ENCODE results near the gene AURKAIP1.
A peak's percentile ranks its signal among the peaks of the same experiment; 100 is the strongest.

AURKAIP1 gene

GRCh38 chr1:1377540-1378205 is 2.7 kb upstream of the AURKAIP1 start:
- H3K4me3 ChIP-seq (replicated peaks in 1 of 2; ENCODE audit: low read depth in 2 of 2, low read length in 2 of 2): no peak overlapping the region
- TF ChIP-seq CTCF (IDR thresholded peaks at IDR 0.05; ENCODE audit: low read depth, low read length): no peak
- no peak for DNase-seq (ENCODE audit: low read depth in 2 of 2)

DNA sequence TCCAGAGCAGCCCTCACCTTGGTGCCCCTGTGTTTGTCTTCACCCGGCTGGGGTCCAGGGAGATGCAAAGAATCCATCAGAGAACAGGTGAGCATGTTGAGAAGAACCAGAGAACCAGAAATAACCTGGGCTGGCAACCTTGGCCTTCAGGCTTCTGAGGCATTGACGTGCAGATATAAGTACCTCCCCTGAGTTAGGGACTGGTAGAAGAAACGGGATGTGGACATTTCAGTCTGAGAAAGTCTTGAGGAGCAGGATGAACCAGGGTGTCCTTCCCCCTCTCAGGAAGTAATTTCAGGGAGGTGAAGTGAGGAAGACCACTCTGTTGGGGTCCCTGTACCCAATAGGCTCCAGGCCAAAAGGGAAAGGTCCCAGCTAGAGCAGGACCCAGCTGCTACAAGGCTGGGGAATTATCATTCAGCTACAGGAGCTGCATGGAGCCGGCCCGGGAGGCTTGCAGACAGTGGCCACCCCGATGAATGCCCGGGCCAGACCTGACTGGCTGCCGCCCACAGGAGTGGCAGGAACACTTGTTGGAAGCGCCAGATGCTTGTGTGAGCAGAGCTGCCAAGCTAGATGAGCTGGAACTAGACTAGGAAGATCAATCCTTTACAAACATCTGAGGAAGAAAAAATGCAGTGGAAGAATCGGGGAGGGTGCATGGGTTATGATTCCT is 1.7 kb upstream of the AURKAIP1 start:
- no peak for DNase-seq (ENCODE audit: low read depth in 2 of 2)
- TF ChIP-seq CTCF (IDR thresholded peaks at IDR 0.05; ENCODE audit: low read depth, low read length): no peak
- no peak overlapping the region for H3K4me3 ChIP-seq (replicated peaks in 1 of 2; ENCODE audit: low read depth in 2 of 2, low read length in 2 of 2)

DNA sequence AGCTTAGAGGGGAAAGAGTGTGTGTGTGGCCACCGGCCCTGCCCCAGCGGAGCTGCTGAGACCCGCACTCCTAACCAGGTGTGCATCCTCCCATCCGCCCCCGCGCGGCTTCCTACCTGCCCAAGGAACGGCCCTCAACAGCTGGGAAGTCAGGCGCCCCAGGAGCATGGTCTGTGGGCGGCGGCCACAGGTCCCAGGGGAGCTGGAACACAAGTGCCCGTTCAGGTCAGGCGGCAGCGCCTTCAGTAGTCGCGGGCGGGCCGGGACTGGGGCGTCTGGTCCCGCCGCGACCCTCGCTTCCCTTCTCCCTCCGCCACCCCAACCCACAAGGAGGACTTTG is 448 bp downstream of the AURKAIP1 start:
- DNase-seq (ENCODE audit: low read depth in 2 of 2): no peak
- no peak for TF ChIP-seq CTCF (IDR thresholded peaks at IDR 0.05; ENCODE audit: low read depth, low read length)
- peak overlapping the region; percentile 90 to 95 for H3K4me3 ChIP-seq (replicated peaks in 1 of 2; ENCODE audit: low read depth in 2 of 2, low read length in 2 of 2)

GRCh38 chr1:1373815-1374588 is 1.0 kb downstream of the AURKAIP1 start:
- peak overlapping the region; percentile 90 to 95 for H3K4me3 ChIP-seq (replicated peaks in 1 of 2; ENCODE audit: low read depth in 2 of 2, low read length in 2 of 2)
- DNase-seq (ENCODE audit: low read depth in 2 of 2): no peak

DNA sequence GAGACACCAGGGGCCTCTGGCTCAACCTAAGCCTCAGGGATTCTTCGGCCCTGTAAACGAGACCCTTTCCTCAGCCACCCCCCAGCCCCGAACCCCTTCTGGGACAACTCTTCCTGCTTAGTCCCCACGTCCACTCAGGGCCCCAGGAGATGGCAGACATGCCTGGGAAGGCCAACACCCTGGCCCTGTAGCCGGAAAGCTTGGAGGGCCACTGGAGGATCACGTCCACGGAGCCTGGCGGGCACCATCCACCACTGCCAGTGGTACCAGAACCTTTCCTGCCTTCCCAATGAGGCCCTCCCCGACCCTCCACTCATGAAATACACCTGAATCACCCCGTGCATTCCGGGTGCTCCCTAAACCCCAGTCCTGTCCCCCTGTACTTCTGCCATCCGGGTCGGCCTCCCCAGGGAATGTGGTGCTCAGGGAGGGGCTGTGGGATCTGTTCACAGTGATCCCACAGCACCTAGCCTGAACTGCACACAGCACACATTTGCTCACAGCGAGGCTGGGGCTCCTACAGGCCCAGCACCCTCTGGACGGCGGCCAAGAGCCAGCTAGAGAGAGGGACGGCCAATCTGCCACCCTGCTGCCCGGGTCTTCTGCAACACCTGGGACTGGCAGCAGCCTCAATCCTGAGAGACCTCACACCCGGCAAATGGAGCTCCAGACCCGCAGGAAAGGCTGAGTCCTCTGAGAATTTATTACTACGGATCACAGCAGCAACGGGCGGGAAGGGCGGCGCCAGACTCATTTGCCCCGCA is 1.8 kb downstream of the AURKAIP1 start:
- H3K4me3 ChIP-seq (replicated peaks in 1 of 2; ENCODE audit: low read depth in 2 of 2, low read length in 2 of 2): no peak overlapping the region
- TF ChIP-seq CTCF (IDR thresholded peaks at IDR 0.05; ENCODE audit: low read depth, low read length): no peak
- no peak for DNase-seq (ENCODE audit: low read depth in 2 of 2)

More at GRCh38 chr1:1373815-1374588, 1.0 kb downstream of the AURKAIP1 start:
- TF ChIP-seq CTCF (IDR thresholded peaks at IDR 0.05; ENCODE audit: low read depth, low read length): no peak
